K562 (cell line): ENCODE results near the gene RRP7A. TPM values are rescaled to one million over a fixed set of nuclear protein-coding genes. Genes with fewer than 3 reads are reported as not detected.

Experiments
- ATAC-seq: fragments of 200-7000 bp; cut with Tn5 transposase; 3 replicates; pipeline ENCODE4 v1.9.1; 2020; ENCODE audit warnings: moderate library complexity
- BruUV-seq: library from RNA; stranded (reverse); fragments of 400-500 nt; replicated peaks from 2 replicates; lab custom pipeline; 2021; lab: Mats Ljungman, UMichigan
- CTCF ChIA-PET: fragments of 300-600 bp; formaldehyde crosslinking; extraction: SDS; loops from one replicate; lab custom pipeline; 2021; ENCODE audit warnings: low intra/inter-chr PET ratio; lab: Yijun Ruan, JAX
- POLR2A ChIA-PET: fragments of 300-600, 350-650 bp; sonication (Branson Sonifier 250); formaldehyde crosslinking; extraction: SDS; loops from one replicate; lab custom pipeline; 2021; ENCODE audit warnings: antibody characterized with exemption, inconsistent platforms; lab: Yijun Ruan, JAX
- DNase-seq, 4 experiments: peaks; one replicate each; pipeline versions ENCODE4 v3.0.0 to v3.0.0-alpha.2; 2011 to 2018; ENCODE audit warnings: low spot score in 3 of 4, mixed read lengths in 3 of 4; ENCODE audit errors: extremely low read depth in 1 of 4
- FAIRE-seq: peaks from 2 replicates; lab custom pipeline; 2011; peaks lifted over from hg19 to GRCh38; lab: Jason Lieb, UNC
- H2AFZ ChIP-seq: 2 replicates; pipeline ENCODE4 v1.6.0; 2011; ENCODE audit warnings: low read depth, low read length, control low read depth, inconsistent platforms
- H3K27ac ChIP-seq: fragments of 200-600 bp; 3 replicates; pipeline ENCODE4 v1.8.0; 2011; ENCODE audit warnings: low read depth, mild to moderate bottlenecking, control low read depth, inconsistent platforms, low read length, moderate library complexity, mixed read lengths; ENCODE audit errors: extremely low read depth
- H3K27me3 ChIP-seq, 2 experiments: fragments of 300-600 bp in 1 of 2; 2 replicates in 1 of 2; 3 replicates in 1 of 2; pipeline versions ENCODE4 v1.6.0 to v1.8.0; 2011; ENCODE audit warnings: inconsistent platforms in 2 of 2, low read length in 2 of 2, mild to moderate bottlenecking in 1 of 2, mixed read lengths in 1 of 2, moderate library complexity in 1 of 2; ENCODE audit not compliant: control insufficient read depth in 2 of 2, insufficient read depth in 2 of 2
- H3K36me3 ChIP-seq: fragments of 300-600 bp; 3 replicates; pipeline ENCODE4 v1.8.0; 2011; ENCODE audit warnings: mild to moderate bottlenecking, low read length, inconsistent platforms; ENCODE audit not compliant: control insufficient read depth, insufficient read depth
- H3K4me1 ChIP-seq, 2 experiments: fragments of 200-600 bp in 1 of 2; replicated peaks in 1 of 2; 2 replicates in 1 of 2; 3 replicates in 1 of 2; pipeline versions ENCODE4 v1.5.1 to v1.8.0; 2011; ENCODE audit warnings: inconsistent platforms in 2 of 2, low read length in 2 of 2, mild to moderate bottlenecking in 1 of 2, mixed read lengths in 1 of 2, moderate library complexity in 1 of 2; ENCODE audit not compliant: control insufficient read depth in 2 of 2, insufficient read depth in 2 of 2
- H3K4me2 ChIP-seq: 2 replicates; pipeline ENCODE4 v1.6.1; 2011; ENCODE audit warnings: low read length, control low read depth, inconsistent platforms, mixed read lengths; ENCODE audit not compliant: insufficient read depth
- H3K4me3 ChIP-seq: fragments of 200-600 bp; sonication (generic), shearing (Covaris generic); 2 replicates; pipeline ENCODE4 v1.5.1; 2016; ENCODE audit warnings: control low read depth, inconsistent platforms
- H3K79me2 ChIP-seq: fragments of 200-600 bp; 3 replicates; pipeline ENCODE4 v1.8.0; 2011; ENCODE audit warnings: low read length, inconsistent platforms; ENCODE audit not compliant: control insufficient read depth, insufficient read depth
- H3K9ac ChIP-seq, 2 experiments: 2 replicates each; pipeline versions ENCODE4 v1.6.0 to v1.6.1; 2011; ENCODE audit warnings: low read depth in 2 of 2, low read length in 2 of 2, control low read depth in 1 of 2, inconsistent platforms in 1 of 2, mild to moderate bottlenecking in 1 of 2, mixed read lengths in 1 of 2; ENCODE audit not compliant: insufficient read depth in 1 of 2
- H3K9me1 ChIP-seq: one replicate; pipeline ENCODE4 v1.6.0; 2011; ENCODE audit warnings: inconsistent platforms, mild to moderate bottlenecking, low read length, moderate library complexity; ENCODE audit not compliant: control insufficient read depth, insufficient read depth
- H3K9me3 ChIP-seq: replicated peaks from 2 replicates; pipeline ENCODE4 v1.5.1; 2011; ENCODE audit warnings: low read depth, low read length, inconsistent platforms; ENCODE audit not compliant: control insufficient read depth, insufficient read depth
- H4K20me1 ChIP-seq: replicated peaks from 2 replicates; pipeline ENCODE4 v1.6.1; 2011; ENCODE audit warnings: low read length, inconsistent platforms, mixed read lengths; ENCODE audit not compliant: control insufficient read depth, insufficient read depth
- CC2D1A ChIP-seq: fragments of 450-650 bp; IDR thresholded peaks from 2 replicates; pipeline ENCODE4 v1.6.1; 2017; ENCODE audit warnings: mild to moderate bottlenecking
- HNRNPUL1 ChIP-seq: fragments of 200-400 bp; formaldehyde crosslinking; IDR thresholded peaks from 2 replicates; pipeline ENCODE4 v1.6.1; 2017; ENCODE audit warnings: low read length
- IFI16 ChIP-seq: fragments of 250-450 bp; sonication (Bioruptor Pico); IDR thresholded peaks from 2 replicates; pipeline ENCODE4 v2.1.2; 2022; ENCODE audit warnings: mild to moderate bottlenecking, inconsistent platforms
- NONO ChIP-seq, 2 experiments: fragments of 200-400 bp in 1 of 2; fragments of 450-650 bp in 1 of 2; formaldehyde crosslinking in 1 of 2; IDR thresholded peaks; 2 replicates each; pipeline ENCODE4 v1.6.1; 2017; ENCODE audit warnings: low read depth in 2 of 2, mild to moderate bottlenecking in 2 of 2, moderate library complexity in 2 of 2, low read length in 1 of 2
- PHB ChIP-seq: fragments of 250-450 bp; sonication (Bioruptor Pico); IDR thresholded peaks from 2 replicates; pipeline ENCODE4 v1.5.0; 2021
- POLR2A ChIP-seq: fragments of 450-650 bp; conservative IDR thresholded peaks from 2 replicates; pipeline ENCODE4 v1.6.1; 2016
- RBFOX2 ChIP-seq: fragments of 200-400 bp; formaldehyde crosslinking; IDR thresholded peaks from 2 replicates; pipeline ENCODE4 v1.6.1; 2017; ENCODE audit warnings: low read depth, mild to moderate bottlenecking, low read length, moderate library complexity
- TGIF2 ChIP-seq: sonication (generic); formaldehyde crosslinking; IDR thresholded peaks from 2 replicates; pipeline ENCODE4 v1.8.1; 2022; ENCODE audit warnings: mild to moderate bottlenecking, missing genetic modification reagents, moderate library complexity
- WGBS: fragments of 100-300 bp; shearing (Covaris generic); methylation state at CpG from one replicate; pipeline ENCODE4 v1.1.6; 2016; ENCODE audit warnings: low coverage, mixed read lengths; ENCODE audit not compliant: insufficient coverage; ENCODE audit errors: missing lambda C conversion rate; 5-methylcytosine and 5-hydroxymethylcytosine counted together
- in situ Hi-C: fragments of 300-500 bp; cut with MboI; formaldehyde crosslinking; loops from 4 replicates; pipeline ENCODE4 v1.15.0; 2018; ENCODE audit warnings: inconsistent platforms, mixed read lengths
- intact Hi-C: fragments of 100-400 bp; cut with micrococcal nuclease; formaldehyde crosslinking; loops from 2 replicates; pipeline ENCODE4 v1.14.2; 2022
- polyA plus RNA-seq, 8 experiments: library from polyadenylated mRNA; depleted of rRNA in 4 of 8; stranded (reverse) in 5 of 8; unstranded in 3 of 8; fragments of >200 nt; fragmentation: Nextera tagmentation in 2 of 8; fragmentation: Illumina TruSeq in 1 of 8; extraction: Ambion mirVana in 2 of 8; extraction: Trizol in 1 of 8; gene quantifications; 2 replicates each; pipeline versions ENCODE4 v1.2.1 to v1.2.3, GENCODE V29; 2011 to 2014; ENCODE audit warnings: inconsistent platforms in 1 of 8, missing spikeins in 1 of 8
- total RNA-seq, 7 experiments: library from RNA; depleted of rRNA in 6 of 7; stranded (reverse); fragments of >200 nt in 6 of 7; fragmentation: Illumina TruSeq in 2 of 7; extraction: Trizol in 2 of 7; gene quantifications; 2 replicates each; pipeline versions ENCODE4 v1.2.1 to v1.2.3, GENCODE V29; 2011 to 2021; ENCODE audit warnings: low replicate concordance in 1 of 7
- TF ChIP-seq, protein P1 (sequence below): fragments of 250-450 bp; sonication (Bioruptor Pico); IDR thresholded peaks from 2 replicates; pipeline ENCODE4 v1.8.0; 2022; ENCODE audit warnings: inconsistent platforms, mild to moderate bottlenecking, moderate library complexity, borderline replicate concordance
- TF ChIP-seq, protein P2 (sequence below): sonication (generic); formaldehyde crosslinking; IDR thresholded peaks from 2 replicates; pipeline ENCODE4 v1.8.0; 2022; ENCODE audit warnings: missing genetic modification reagents, mild to moderate bottlenecking, moderate library complexity, borderline replicate concordance

RRP7A gene
- total and polyA plus RNA-seq, 9 of the 15 experiments (the other 6 are each of a cell fraction or from before 2014, with no cell fraction given): 3.4 to 74.1 (median 40.3) TPM

DNA sequence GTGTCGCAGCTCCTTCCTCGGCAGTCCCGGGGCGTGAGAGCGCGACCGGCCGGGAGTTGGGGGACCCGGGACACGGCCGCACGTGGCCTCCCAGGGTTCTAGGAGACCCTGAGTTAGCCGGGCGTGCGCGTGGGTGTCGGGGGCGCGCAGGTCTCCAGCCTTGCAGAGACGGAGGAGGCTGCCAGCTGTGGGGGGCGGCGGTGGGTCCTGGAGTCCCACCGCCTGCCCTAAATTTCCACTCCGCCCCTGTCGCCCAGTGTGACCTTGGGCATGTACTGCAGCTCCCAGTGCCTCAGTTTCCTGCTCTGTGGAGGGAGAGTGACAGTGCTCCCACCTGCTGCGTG, 18.8 kb downstream of the RRP7A start:
- Histone ChIP-seq H3K27ac (peak overlapping the region; percentile 57), H3K36me3 (no peaks in the 10 kb centered on the region), H3K4me3 (peak overlapping the region; percentile 44), H3K27me3 (no peaks in the 10 kb centered on the region), H3K4me1 (peaks cover 9 to 13% of the 10 kb centered on the region in 2 experiments; a peak in 4 of 5 replicates), H3K9me1 (no peaks in the 10 kb centered on the region), H4K20me1 (no peaks in the 10 kb centered on the region), H3K9me3 (no peaks in the 10 kb centered on the region), H2AFZ (peak overlapping the region; percentile 85), H3K4me2 (peak overlapping the region; percentile 85), H3K9ac (peak overlapping the region; percentile 51 to 90), H3K79me2 (peaks cover 6% of the 10 kb centered on the region; the same call in 2 of the 3 replicates)
- TF ChIP-seq NONO (IDR thresholded peaks at IDR 0.05; ENCODE audit: low read depth in 2 of 2, low read length in 1 of 2): no peak
- TF ChIP-seq IFI16 (CRISPR knock-in tag): no peak
- TF ChIP-seq RBFOX2: peak; percentile 29; the same call in 1 of the 2 replicates
- TF ChIP-seq TGIF2 (CRISPR knock-in tag): no peak
- TF ChIP-seq, protein P1, sequence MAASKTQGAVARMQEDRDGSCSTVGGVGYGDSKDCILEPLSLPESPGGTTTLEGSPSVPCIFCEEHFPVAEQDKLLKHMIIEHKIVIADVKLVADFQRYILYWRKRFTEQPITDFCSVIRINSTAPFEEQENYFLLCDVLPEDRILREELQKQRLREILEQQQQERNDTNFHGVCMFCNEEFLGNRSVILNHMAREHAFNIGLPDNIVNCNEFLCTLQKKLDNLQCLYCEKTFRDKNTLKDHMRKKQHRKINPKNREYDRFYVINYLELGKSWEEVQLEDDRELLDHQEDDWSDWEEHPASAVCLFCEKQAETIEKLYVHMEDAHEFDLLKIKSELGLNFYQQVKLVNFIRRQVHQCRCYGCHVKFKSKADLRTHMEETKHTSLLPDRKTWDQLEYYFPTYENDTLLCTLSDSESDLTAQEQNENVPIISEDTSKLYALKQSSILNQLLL (CRISPR knock-in tag): no peak
- no peak for TF ChIP-seq PHB (CRISPR knock-in tag)
- no peak for TF ChIP-seq HNRNPUL1
- TF ChIP-seq, protein P2, sequence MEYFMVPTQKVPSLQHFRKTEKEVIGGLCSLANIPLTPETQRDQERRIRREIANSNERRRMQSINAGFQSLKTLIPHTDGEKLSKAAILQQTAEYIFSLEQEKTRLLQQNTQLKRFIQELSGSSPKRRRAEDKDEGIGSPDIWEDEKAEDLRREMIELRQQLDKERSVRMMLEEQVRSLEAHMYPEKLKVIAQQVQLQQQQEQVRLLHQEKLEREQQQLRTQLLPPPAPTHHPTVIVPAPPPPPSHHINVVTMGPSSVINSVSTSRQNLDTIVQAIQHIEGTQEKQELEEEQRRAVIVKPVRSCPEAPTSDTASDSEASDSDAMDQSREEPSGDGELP (CRISPR knock-in tag): 0 out of 2 replicates have a peak, but pooled peaks have one; percentile 1
- TF ChIP-seq CC2D1A: no peak
- 0 out of 2 replicates have a peak, but pooled peaks have one; percentile 4 for TF ChIP-seq POLR2A
- intact Hi-C loops (no loop called here), in situ Hi-C loops (no loop called here)
- BruUV-seq: no TSS peak
- no peak for DNase-seq
- ChIA-PET POLR2A (interaction anchor here (0.6 kb wide), 1 partner anchor 27 kb away, joined by 4 read pairs; no protein-coding TSS in a partner anchor), CTCF (no interaction called here)
- 13% methylated on average over 6 of the region's 26 CpGs for WGBS
- no peak for FAIRE-seq
- ATAC-seq: no peak
